ENCODE data around the gene TP53. TPM values are rescaled to one million over a fixed set of nuclear protein-coding genes. Genes with fewer than 3 reads are reported as not detected.

The TP53 gene
- polyA plus RNA-seq, 1 of the 3 experiments (the other 2 are of a cell fraction) = 62.6 TPM

DNA sequence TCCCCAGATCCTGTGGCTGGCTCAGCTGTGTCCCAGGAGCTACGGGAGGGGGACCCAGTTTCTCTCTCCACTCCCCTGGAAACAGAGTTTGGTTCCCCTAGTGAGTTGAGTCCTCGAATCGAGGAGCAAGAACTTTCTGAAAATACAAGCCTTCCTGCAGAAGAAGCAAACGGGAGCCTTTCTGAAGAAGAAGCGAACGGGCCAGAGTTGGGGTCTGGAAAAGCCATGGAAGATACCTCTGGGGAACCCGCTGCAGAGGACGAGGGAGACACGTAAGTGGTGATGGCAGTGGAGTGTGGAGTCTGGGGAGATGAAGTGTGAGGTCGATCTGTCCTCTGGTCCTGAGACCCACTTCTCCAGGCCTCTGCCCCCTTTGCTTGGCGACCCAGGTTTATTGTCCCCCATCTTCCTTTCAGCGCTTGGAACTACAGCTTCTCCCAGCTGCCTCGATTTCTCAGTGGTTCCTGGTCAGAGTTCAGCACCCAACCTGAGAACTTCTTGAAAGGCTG, 1.6 kb upstream of the TP53 start:
- Histone ChIP-seq H3K9me2 (no peaks in the 10 kb centered on the region), H3K79me2 (ENCODE audit: insufficient read depth) (peaks cover 58% of the 10 kb centered on the region), H2AFZ (ENCODE audit: low read depth) (peak overlapping the region; percentile 94), H3K9ac (peak overlapping the region; percentile 83), H4K20me1 (ENCODE audit: insufficient read depth) (no peaks in the 10 kb centered on the region), H3K4me3 (ENCODE audit: low read depth in 2 of 2, low read length in 1 of 2) (peak overlapping the region; percentile 80 to 91), H3K4me1 (ENCODE audit: control insufficient read depth in 1 of 2, insufficient read depth in 2 of 2, low read depth in 1 of 2, low read length in 1 of 2) (peaks cover 12 to 17% of the 10 kb centered on the region in 2 experiments; a peak in 3 of 4 replicates), H3K4me2 (peak overlapping the region; percentile 98), H3K27ac (ENCODE audit: low read depth in 2 of 2, low read length in 1 of 2) (peak overlapping the region; percentile 51 to 62), H3F3A (replicated peaks; ENCODE audit: insufficient read depth) (peaks cover 25% of the 10 kb centered on the region), H3K9me3 (no peaks in the 10 kb centered on the region), H3K36me3 (replicated peaks in 1 of 2; ENCODE audit: control insufficient read depth in 1 of 2, insufficient read depth in 2 of 2, low read length in 1 of 2) (peaks cover 2 to 5% of the 10 kb centered on the region in 2 experiments), H3K27me3 (ENCODE audit: insufficient read depth) (no peaks in the 10 kb centered on the region)
- WGBS (ENCODE audit: low lambda C conversion rate) = 23% methylated on average over 13 of the region's 13 CpGs
- TF ChIP-seq EZH2phosphoT487 (IDR thresholded peaks at IDR 0.05; ENCODE audit: borderline replicate concordance, low read depth) = no peak
- no peak for TF ChIP-seq RXRA (IDR thresholded peaks at IDR 0.05; ENCODE audit: borderline replicate concordance, low read depth)
- TF ChIP-seq RCOR1 (IDR thresholded peaks at IDR 0.05; ENCODE audit: low read length) = no peak
- no peak for TF ChIP-seq IRF3 (IDR thresholded peaks at IDR 0.05; ENCODE audit: low read depth, low read length)
- TF ChIP-seq FOXJ3 (CRISPR knock-in tag; IDR thresholded peaks at IDR 0.05) = no peak
- TF ChIP-seq RFX5 (IDR thresholded peaks at IDR 0.05; ENCODE audit: low read length) = no peak
- TF ChIP-seq SMC3 (IDR thresholded peaks at IDR 0.05; ENCODE audit: low read depth, low read length) = no peak
- TF ChIP-seq CHD2 (IDR thresholded peaks at IDR 0.05; ENCODE audit: low read length, partially characterized antibody) = no peak
- no peak for TF ChIP-seq TEAD4 (IDR thresholded peaks at IDR 0.05; ENCODE audit: borderline replicate concordance, insufficient read depth)
- no peak for TF ChIP-seq SIN3A (IDR thresholded peaks at IDR 0.05; ENCODE audit: borderline replicate concordance, low read depth, low read length)
- TF ChIP-seq RAD21 (IDR thresholded peaks at IDR 0.05; ENCODE audit: low read length) = no peak
- no peak for TF ChIP-seq EP300 (IDR thresholded peaks at IDR 0.05; ENCODE audit: borderline replicate concordance in 1 of 2, low read depth in 1 of 2, low read length in 1 of 2)
- no peak for TF ChIP-seq GATA2 (CRISPR knock-in tag; IDR thresholded peaks at IDR 0.05)
- TF ChIP-seq POLR2AphosphoS5 (IDR thresholded peaks at IDR 0.05; ENCODE audit: low read depth, low read length) = no peak
- TF ChIP-seq MXI1 (IDR thresholded peaks at IDR 0.05; ENCODE audit: low read depth, low read length) = no peak
- TF ChIP-seq, protein P1, sequence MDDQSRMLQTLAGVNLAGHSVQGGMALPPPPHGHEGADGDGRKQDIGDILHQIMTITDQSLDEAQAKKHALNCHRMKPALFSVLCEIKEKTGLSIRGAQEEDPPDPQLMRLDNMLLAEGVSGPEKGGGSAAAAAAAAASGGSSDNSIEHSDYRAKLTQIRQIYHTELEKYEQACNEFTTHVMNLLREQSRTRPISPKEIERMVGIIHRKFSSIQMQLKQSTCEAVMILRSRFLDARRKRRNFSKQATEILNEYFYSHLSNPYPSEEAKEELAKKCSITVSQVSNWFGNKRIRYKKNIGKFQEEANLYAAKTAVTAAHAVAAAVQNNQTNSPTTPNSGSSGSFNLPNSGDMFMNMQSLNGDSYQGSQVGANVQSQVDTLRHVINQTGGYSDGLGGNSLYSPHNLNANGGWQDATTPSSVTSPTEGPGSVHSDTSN (IDR thresholded peaks at IDR 0.05) = no peak
- no peak for TF ChIP-seq NFIC (IDR thresholded peaks at IDR 0.05; ENCODE audit: borderline replicate concordance)
- no peak for TF ChIP-seq MAX (IDR thresholded peaks at IDR 0.05; ENCODE audit: low read depth)
- no peak for DNase-seq
- ChIA-PET CTCF (interaction anchor here (0.6 to 7.4 kb wide), 24 partner anchors 10 to 237 kb away, joined by 3 to 166 read pairs (median 8); partner anchors contain the start of genes ATP1B2, DNAH2, EFNB3 and FXR2), POLR2A (interaction anchor here (3.2 to 4.0 kb wide), 4 partner anchors 38 to 61 kb away, joined by 17 to 40 read pairs (median 34); partner anchors contain the start of genes ATP1B2, SAT2 and SHBG)

All from SK-N-SH (cell line).